ENCODE measurements around the gene ADCY9. TPM values are rescaled to one million over a fixed set of nuclear protein-coding genes. Genes with fewer than 3 reads are reported as not detected.

The ADCY9 gene
- total RNA-seq, 2 donors from 2014 or later: 1.2 to 3.3 TPM

GRCh38 chr16:4032768-4033167 is 83.5 kb downstream of the ADCY9 start:
- Histone ChIP-seq H3K27me3 (ENCODE audit: control insufficient read depth, insufficient read depth, low read length, poor library complexity, severe bottlenecking) (no peaks in the 10 kb centered on the region), H3K4me1 (ENCODE audit: control insufficient read depth, insufficient read depth, low read length) (peaks cover 3% of the 10 kb centered on the region), H3K9me3 (ENCODE audit: control insufficient read depth, low read length) (no peaks in the 10 kb centered on the region), H3K9ac (ENCODE audit: extremely low read depth, low read length, poor library complexity, severe bottlenecking) (no peak overlapping the region), H3K27ac (ENCODE audit: low read depth, low read length) (no peak overlapping the region), H3K36me3 (ENCODE audit: control insufficient read depth, insufficient read depth, low read length) (no peaks in the 10 kb centered on the region), H3K4me3 (ENCODE audit: low read length) (no peak overlapping the region)
- Mint-ChIP-seq H3K4me3 (no peak overlapping the region), H3K4me1 (peaks cover 12% of the 10 kb centered on the region), H3K27ac (no peak overlapping the region), H3K27me3 (ENCODE audit: insufficient read depth) (no peaks in the 10 kb centered on the region), H3K36me3 (ENCODE audit: low read depth) (no peaks in the 10 kb centered on the region), H3K9me3 (no peaks in the 10 kb centered on the region)
- WGBS, 2 experiments (ENCODE audit: insufficient coverage in 1 of 2, insufficient read length in 1 of 2): 84 to 88% methylated on average over 11 to 13 of the region's 13 CpGs
- no peak for DNase-seq
- TF ChIP-seq, protein P1, sequence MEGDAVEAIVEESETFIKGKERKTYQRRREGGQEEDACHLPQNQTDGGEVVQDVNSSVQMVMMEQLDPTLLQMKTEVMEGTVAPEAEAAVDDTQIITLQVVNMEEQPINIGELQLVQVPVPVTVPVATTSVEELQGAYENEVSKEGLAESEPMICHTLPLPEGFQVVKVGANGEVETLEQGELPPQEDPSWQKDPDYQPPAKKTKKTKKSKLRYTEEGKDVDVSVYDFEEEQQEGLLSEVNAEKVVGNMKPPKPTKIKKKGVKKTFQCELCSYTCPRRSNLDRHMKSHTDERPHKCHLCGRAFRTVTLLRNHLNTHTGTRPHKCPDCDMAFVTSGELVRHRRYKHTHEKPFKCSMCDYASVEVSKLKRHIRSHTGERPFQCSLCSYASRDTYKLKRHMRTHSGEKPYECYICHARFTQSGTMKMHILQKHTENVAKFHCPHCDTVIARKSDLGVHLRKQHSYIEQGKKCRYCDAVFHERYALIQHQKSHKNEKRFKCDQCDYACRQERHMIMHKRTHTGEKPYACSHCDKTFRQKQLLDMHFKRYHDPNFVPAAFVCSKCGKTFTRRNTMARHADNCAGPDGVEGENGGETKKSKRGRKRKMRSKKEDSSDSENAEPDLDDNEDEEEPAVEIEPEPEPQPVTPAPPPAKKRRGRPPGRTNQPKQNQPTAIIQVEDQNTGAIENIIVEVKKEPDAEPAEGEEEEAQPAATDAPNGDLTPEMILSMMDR (conservative IDR thresholded peaks at IDR 0.05): no peak

GRCh38 chr16:4028144-4028543 is 88.1 kb downstream of the ADCY9 start:
- Histone ChIP-seq H3K4me3 (ENCODE audit: low read length) (no peak overlapping the region), H3K27ac (ENCODE audit: low read depth, low read length) (no peak overlapping the region), H3K36me3 (ENCODE audit: control insufficient read depth, insufficient read depth, low read length) (no peaks in the 10 kb centered on the region), H3K4me1 (ENCODE audit: control insufficient read depth, insufficient read depth, low read length) (peaks cover 3% of the 10 kb centered on the region), H3K9ac (ENCODE audit: extremely low read depth, low read length, poor library complexity, severe bottlenecking) (no peak overlapping the region), H3K27me3 (ENCODE audit: control insufficient read depth, insufficient read depth, low read length, poor library complexity, severe bottlenecking) (no peaks in the 10 kb centered on the region), H3K9me3 (ENCODE audit: control insufficient read depth, low read length) (peaks cover 7% of the 10 kb centered on the region)
- peaks cover 10% of the 10 kb centered on the region for H3K9me3 Mint-ChIP-seq
- 96 to 98% methylated on average over 4 to 8 of the region's 8 CpGs for WGBS, 2 experiments (ENCODE audit: insufficient coverage in 1 of 2, insufficient read length in 1 of 2)
- no peak for DNase-seq
- TF ChIP-seq, protein P1 (conservative IDR thresholded peaks at IDR 0.05): no peak
- H3K27ac Mint-ChIP-seq: no peak overlapping the region
- peaks cover 2% of the 10 kb centered on the region for H3K36me3 Mint-ChIP-seq (ENCODE audit: low read depth)
- H3K4me3 Mint-ChIP-seq: no peak overlapping the region
- H3K27me3 Mint-ChIP-seq (ENCODE audit: insufficient read depth): no peaks in the 10 kb centered on the region
- H3K4me1 Mint-ChIP-seq: peaks cover 12% of the 10 kb centered on the region

DNA sequence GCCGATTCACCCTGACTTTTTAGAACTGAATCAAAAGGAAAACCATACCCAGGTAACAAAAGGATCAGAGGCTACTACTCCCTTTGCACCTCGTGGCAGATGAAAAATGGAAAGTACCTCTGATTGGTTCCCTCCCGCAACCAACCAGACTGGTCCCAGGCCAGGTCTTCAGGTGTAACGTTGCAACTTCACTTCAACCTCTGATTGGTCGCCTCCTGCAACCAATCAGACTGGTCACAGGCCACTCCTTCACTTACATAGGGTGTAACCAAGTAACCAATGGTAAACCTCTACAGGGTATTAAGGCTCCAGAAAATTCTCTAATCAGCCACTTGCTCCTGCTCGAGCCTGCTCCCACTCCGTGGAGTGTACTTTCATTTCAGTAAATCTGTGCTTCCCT is 89.4 kb downstream of the ADCY9 start:
- peaks cover 2% of the 10 kb centered on the region for H3K36me3 Mint-ChIP-seq (ENCODE audit: low read depth)
- TF ChIP-seq, protein P1 (conservative IDR thresholded peaks at IDR 0.05): no peak
- no peak overlapping the region for H3K27ac Mint-ChIP-seq

More for the DNA sequence above, 89.4 kb downstream of the ADCY9 start:
- no peaks in the 10 kb centered on the region for H3K27me3 Mint-ChIP-seq (ENCODE audit: insufficient read depth)
- H3K4me3 Mint-ChIP-seq: no peak overlapping the region
- H3K4me1 Mint-ChIP-seq: peaks cover 12% of the 10 kb centered on the region
- WGBS, 2 experiments (ENCODE audit: insufficient coverage in 1 of 2, insufficient read length in 1 of 2): 88 to 91% methylated on average over 6 to 7 of the region's 7 CpGs
- H3K9me3 Mint-ChIP-seq: peaks cover 10% of the 10 kb centered on the region
- H3K36me3 ChIP-seq (ENCODE audit: control insufficient read depth, insufficient read depth, low read length): no peaks in the 10 kb centered on the region
- H3K4me1 ChIP-seq (ENCODE audit: control insufficient read depth, insufficient read depth, low read length): peaks cover 3% of the 10 kb centered on the region
- H3K27me3 ChIP-seq (ENCODE audit: control insufficient read depth, insufficient read depth, low read length, poor library complexity, severe bottlenecking): no peaks in the 10 kb centered on the region
- no peak overlapping the region for H3K4me3 ChIP-seq (ENCODE audit: low read length)
- no peak overlapping the region for H3K9ac ChIP-seq (ENCODE audit: extremely low read depth, low read length, poor library complexity, severe bottlenecking)
- peaks cover 7% of the 10 kb centered on the region for H3K9me3 ChIP-seq (ENCODE audit: control insufficient read depth, low read length)
- H3K27ac ChIP-seq (ENCODE audit: low read depth, low read length): no peak overlapping the region
- no peak for DNase-seq

Measured in endodermal cell (in vitro differentiated cells).